ENCODE results near the gene TBXAS1. TPM values are rescaled to one million over a fixed set of nuclear protein-coding genes. Genes with fewer than 3 reads are reported as not detected.
"Not testable (repeated sequence)": the region's sequence is repeated elsewhere in the genome, so short reads cannot be mapped to it uniquely, and the experiment has no call there.

Gene TBXAS1
- total RNA-seq, 1 experiment from 2014 or later, result 16.8 TPM

DNA sequence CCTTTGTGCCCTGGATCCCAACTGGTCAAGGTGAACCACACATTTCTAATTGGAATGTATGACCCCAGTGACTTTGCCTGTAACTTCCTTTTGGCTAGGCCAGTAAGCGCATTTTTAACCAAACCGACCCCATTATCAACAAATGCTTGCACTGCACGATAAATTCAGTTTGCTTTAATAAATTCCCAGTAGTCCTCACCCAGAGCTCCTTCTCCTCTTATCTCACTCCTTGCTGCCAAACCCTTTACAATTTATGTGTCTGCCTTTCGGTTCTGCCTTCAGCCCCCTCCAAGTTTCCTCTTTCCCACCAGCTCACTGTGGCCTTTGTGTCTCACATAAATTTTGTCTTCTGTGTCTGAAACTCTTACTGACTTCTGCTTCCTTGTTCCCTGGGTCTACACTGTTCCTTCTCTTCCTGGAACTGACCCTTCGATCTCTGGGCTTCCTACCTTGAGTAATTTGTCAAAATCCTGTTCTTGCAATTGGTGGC, 59.0 kb downstream of the TBXAS1 start:
- DNase-seq (ENCODE audit: low spot score), result no peak

DNA sequence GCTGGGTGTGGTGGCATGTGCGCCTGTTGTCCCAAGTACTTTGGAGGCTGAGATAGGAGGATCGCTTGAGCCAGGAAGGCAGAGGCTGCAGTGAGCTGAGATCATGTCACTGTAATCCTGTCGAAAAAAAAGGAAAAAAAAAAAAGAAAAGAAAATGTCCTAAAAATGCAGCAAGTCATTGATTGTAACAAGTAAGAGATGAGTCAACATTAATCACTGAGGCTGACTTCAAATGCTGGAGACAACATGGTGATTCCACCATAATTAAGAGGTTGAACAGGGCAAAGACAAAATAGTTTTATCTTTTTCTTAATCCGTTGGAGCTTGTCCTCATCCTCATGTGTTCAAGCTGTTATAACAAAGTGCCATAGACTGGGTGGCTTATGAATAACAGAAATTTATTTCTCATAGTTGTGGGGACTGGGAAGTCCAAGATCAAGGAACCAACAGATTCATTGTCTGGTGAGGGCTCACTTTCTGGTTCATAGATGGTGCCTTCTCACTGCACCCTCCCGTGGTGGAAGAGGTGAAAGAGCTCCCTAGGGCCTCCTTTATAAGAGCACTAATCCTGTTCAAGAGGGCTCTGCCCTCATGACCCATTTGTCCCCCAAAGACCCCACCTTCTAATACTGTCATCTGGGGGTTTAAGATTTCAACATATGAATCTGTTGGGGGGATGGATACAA, 60.3 kb downstream of the TBXAS1 start:
- no peak for DNase-seq (ENCODE audit: low spot score)

DNA sequence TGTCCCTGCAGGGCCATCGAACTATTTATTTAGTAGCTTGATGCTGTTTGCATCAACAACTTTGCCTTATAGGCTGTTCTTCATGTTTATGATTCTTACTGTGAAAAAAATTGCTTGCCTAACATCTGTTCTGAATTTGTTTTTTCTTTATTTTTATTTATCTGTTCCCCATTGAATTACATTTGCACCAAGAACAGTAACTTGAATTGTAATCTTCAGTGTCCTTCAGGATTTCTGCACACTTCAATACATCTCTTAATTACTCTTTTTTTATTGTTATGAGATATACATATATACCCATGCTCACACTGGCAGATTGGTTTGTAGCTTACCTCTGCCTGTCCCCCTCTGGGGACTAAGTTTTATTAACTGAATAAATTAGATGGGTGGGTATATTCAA, 64.4 kb downstream of the TBXAS1 start:
- no peak for DNase-seq (ENCODE audit: low spot score)

DNA sequence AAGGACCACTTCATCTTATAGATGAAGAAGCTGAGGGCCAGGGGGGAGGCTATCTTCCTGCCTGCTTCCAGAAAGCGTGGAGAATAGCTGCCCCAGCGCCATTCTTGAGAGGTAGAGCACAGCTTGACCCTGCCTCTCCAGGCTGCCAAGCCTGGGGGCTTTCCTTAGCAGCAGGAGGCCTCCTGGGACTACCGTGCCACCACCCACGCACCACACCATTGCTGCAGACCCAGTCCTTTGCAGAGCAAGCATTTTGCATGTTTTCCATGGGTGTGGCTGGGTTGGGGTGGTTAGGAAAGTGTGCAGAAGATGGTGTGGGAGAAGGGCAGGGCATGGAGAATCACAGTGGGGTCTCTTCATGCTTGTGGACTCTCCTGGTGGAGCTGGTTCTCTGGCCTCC, 64.9 kb downstream of the TBXAS1 start:
- DNase-seq (ENCODE audit: low spot score), result no peak

DNA sequence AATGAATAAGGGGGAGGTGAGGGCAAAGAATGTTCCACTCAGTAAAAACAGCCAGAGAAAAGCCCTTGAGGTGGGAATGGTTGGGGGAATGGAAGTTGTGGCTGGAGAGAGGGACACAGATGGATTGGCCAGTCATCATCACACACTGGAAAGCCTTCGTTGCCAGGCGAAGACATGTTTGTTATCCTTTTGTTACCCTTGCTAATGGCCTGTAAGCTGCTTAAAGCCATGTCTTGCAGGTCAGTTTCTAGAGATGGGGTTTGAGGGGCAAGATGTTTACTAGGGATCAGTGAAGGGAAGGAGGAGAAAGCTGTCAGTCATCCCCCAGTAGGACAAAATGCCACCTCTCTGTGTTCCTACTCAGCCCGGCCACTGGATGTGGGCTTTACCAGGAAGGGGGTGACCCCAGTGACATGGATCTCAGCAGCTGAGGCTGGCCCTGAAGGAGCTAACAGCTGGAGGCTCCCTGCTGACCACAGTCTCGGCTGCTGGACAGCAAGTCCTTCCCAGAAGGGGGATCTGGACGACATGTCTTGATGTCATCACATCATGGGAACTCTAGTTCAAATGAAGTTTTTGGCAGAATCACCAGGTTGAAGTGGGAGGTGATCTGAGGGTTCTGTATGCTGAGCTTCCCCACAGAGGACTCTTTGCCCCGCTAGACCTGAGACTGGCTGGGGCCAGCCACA, 66.2 kb downstream of the TBXAS1 start:
- no peak for DNase-seq (ENCODE audit: low spot score)

DNA sequence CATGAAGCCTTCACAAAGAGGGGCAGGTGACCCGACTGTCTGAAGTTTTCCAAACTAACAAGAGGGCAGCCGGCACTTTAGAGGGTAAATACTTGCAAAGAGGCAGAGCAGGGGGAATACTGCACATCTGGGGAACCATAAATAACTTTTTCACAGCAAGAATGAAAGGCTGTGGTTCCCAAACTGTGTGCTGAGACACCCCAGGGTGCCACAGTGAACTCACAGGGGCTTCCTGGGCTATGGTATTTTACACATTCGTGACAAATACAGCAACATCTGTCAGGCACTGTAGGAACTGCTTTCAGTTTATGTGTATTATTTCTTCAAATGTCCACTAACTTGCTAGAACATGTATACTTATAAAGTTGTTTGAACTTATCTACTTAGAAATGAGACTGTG, 67.2 kb downstream of the TBXAS1 start:
- DNase-seq (ENCODE audit: low spot score), result no peak

DNA sequence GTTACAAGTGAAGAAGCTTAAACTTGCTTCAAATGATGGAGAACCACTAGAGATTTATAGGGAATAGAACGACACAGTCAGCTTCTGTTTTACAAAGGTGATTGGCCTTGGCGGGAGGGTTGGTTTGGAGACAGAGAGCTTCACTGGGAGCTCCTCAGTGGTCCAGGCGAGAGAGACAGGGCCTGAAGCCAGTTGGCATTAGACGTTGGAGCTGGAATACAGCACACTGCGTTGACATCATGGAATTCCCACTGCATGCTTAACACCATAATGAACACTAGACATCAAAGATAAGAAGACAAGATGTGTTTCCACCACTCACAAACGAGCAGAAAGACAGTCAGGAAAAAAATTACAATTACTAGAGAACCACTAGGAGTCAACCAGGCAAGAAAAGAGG, 67.8 kb downstream of the TBXAS1 start:
- no peak for DNase-seq (ENCODE audit: low spot score)

DNA sequence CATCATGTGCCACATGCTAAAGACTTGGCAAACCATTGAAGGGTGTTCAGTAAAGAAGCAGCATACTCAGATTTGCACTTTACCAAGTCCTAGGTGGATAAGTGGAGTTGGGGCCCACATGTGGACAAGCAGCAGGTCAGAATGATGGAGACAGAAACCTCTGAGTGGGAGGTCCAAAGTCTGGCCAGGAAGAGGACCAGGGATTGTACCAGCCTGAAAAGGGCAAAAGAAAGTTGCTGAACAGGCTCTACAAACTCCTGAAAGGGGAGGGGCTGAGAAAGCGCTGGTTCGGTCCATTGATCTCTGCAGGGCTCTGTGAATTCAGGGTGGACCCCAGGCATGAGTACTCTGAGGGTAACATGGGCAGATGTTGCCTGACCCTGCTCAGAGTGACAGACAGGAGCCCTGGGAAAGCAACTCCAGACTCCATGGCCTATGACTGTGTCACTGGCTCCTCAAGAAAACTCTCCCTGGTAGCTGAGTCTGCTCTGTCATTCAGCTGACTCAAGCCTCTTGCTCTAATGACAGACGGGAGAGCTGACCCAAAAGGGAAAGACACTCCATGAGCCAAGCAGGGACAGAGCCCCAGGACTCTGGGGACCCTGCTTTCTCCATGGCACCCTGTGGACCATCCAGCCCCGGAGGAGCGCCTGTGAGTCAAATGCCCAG, 68.5 kb downstream of the TBXAS1 start:
- DNase-seq (ENCODE audit: low spot score), result no peak

DNA sequence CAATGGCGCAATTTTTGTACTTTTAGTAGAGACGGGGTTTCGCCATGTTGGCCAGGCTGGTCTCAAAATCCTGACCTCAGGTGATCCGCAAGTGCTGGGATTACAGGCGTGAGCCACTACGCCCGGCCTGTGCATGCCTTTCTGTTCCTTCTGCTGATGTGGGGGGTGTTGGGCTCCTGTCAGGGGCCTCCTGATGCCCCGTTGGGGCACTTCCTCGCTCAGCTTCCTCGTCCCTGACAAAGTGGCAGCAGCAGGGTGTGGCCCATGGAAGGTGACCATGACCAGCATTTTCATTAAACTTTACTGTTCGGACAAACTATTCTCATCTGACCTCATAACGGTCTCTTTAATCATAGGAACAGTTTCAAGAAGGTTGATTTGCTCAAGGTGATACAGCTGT, 69.4 kb downstream of the TBXAS1 start:
- no peak for DNase-seq (ENCODE audit: low spot score)

DNA sequence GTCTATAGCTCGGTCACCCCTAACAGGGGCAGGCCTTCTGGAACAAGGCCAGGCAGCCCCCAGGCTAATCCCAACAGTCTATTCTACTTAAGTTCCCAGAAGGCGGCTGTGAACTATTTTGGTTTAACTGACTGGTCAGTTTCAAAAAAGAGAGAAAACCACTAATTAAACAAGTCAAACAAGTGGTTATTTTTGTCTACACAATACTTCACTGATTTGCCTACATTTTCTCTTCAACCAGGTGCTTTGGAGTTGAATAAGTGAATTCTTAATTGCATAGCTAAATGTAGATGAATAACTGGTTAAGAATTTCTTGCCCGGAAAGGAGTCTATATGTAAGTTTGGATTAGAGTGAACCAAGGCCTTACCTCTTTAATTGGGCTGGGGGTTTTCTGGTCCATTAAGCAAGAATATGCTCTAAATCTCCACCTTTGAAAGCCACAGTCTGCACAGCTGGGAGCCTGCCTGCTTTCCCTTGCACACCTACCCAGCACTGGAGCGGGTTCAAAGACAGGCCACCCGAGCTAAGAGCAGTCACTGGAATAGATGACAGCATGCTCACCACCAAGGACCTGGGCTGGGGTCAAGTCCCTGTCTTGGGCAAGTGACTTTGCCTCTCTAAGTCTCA, 70.4 kb downstream of the TBXAS1 start:
- DNase-seq (ENCODE audit: low spot score), result no peak

DNA sequence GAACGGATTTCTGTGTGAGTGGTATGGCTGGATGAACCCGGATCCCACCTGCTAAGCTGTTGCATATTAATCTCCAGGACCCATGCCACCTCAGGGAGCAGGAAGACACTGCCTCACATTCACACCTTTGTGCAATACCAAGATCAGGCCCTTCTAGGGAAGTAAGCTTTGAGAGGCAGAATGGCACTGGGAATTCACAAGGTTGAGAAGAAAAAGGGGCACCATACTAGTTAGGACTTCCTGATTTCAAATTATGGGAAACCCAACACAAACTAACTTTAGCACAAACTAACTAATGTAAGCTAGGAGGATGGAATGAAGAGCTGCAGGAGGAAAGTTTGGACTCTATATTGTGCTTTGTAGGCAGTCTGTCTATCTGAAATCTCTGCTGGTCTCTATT, 71.3 kb downstream of the TBXAS1 start:
- DNase-seq (ENCODE audit: low spot score), result no peak

DNA sequence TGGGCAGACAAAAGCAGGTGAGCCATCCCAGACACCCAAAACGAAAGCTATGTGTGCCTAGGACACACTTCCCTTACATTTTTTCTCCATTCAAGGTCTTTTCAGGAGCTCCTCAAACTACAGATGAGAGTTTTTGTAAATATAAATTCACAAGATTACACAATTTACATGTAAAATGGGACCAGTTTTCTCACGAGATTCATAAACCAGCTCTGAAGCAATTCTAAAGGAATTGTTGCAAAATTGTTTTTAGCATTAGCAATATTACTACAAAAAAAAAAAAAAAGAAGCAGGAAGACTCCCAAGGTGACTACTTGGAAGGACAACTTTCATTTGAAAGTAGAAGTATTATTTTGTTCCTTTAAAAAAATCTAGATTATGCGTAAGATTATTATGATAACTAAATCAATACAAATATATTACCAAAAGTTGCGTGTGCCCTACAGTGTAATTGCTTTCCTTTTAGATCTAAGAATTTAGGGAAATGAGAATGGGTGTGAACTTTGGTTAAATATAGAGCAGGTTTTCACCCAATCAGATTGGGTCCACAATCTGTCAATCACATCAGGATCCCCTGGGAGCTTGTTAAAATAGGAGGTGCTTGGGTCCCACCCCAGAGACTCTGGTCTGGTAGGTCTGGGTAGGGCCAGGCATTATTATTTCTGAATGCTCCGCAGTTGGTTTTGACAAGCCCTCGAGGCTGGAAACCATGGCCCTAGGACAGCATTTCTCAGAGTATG, 72.2 kb downstream of the TBXAS1 start:
- no peak for DNase-seq (ENCODE audit: low spot score)

DNA sequence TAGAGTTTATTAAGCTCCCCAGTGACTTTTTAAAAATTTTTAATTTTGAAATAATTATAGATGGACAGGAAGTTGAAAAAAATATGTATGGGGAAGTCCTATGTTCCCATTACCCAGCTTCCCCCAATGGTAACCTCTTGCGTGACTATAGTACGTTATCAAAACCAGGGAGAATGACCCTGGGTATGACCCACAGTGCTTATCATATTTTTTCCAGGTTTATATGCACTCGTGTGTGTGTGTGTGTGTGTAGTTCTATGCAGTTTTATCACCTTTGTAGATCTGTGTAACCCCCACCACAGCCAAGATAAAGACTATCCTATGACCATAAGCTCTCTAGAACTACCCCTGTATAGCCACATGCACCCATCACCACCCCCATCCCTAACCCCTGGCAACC, 72.8 kb downstream of the TBXAS1 start:
- no peak for DNase-seq (ENCODE audit: low spot score)

DNA sequence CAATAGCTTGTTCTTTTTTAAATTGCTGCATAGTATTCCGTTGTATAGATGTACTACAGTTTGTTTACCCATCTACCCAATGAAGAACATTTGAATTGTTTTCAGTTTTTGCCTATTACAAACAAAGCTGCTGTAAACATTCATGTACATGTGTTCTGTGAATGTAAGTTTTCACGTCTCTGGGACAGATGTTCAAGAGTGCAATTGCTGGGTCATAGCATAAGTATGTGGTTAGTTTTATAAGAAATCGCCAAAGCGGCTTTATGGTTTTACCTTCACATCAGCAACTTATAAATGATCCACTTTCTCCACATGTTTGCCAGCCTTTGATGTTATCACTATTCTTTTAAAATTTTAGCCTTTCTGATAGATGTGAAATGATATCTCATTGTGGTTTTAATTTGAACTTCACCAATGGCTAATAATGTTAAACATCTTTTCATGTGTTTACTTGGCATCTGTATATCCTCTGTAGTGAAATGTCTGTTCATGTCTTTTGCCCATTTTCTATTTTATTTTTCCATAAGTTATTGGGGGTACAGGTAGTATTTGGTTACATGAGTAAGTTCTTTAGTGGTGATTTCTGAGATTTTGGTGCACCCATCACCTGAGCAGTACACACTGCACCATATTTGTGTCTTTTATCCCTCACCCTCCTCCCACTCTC, 73.5 kb downstream of the TBXAS1 start:
- DNase-seq (ENCODE audit: low spot score), result no peak

DNA sequence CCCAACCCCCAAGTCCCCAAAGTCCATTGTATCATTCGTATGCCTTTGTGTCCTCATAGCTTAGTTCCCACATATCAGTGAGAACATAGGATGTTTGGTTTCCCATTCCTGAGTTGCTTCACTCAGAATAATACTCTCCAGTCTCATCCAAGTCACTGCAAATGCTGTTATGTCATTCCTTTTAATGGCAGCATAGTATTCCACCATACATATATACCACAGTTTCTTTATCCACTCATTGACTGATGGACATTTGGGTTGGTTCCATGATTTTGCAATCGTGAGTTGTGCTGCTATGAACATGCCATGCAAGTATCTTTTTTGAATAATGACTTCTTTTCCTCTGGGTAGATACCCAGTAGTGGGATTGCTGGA, 74.0 kb downstream of the TBXAS1 start:
- not testable (repeated sequence) for DNase-seq (ENCODE audit: low spot score)

DNA sequence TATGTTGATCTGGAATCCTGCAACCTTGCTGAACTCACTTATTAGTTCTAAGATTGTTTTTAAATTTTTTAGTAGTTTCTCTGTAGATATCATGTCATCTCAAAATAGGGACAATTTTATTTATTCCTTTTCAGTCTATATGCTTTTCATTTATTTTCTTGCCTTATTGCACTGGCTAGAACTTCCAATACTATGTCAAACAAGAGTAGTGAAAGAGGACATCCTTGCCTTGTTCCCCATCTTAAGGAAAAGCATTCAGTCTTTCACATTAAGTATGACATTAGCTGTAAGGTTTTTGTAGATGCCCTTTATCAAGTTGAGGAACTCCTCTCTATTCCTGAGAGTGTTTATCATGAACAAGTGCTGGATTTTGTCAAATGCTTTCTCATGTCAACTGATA, 77.8 kb downstream of the TBXAS1 start:
- DNase-seq (ENCODE audit: low spot score), result no peak

DNA sequence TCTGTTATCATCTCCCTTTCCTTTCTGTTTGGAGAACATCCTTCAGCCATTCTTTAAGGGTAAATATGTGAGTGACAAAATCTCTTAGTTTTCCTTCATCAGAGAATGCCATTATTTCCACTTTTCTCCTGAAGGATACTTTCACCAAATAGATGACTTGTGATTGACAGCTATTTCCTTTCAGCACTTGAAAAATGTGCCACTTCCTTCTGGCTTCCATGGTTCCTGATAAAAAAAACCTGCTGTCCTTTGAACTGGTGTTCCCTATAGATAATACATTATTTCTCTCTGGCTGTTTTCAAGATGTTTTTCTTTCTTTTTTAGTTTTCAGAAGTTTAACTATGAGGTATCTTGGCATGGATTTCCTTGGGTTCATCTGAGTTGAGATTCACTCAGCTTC, 79.7 kb downstream of the TBXAS1 start:
- DNase-seq (ENCODE audit: low spot score), result no peak

DNA sequence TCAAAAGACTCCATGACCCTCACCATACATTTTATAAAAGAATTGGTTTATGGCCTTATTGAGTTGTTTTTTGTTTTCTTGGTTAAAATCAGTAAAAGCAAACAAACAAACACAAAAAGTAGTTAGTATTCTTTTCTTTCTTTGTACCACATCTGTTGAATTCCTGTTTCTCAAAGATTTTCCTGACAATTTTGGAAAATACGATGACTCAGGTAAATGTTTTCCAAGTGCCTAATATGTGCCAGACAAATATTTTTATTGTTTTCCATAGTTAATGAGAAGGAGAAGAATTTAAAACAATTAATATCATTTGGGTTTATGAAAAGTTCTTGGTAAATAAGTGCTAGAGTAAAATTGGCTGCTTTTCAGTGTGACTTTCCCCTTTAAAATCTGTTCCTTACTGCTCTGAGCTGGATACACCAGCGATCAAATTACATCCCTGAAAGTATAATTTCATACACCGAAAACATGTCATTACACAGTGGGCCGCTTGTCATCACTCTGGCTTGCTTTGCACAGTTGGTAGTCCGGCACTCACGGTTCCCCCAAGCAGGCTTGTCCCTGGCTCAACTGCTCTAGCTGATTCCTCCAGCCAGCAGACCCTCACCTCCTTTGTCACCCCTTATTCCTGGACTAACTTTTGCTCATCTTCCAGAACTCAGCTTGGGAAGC, 80.5 kb downstream of the TBXAS1 start:
- no peak for DNase-seq (ENCODE audit: low spot score)

DNA sequence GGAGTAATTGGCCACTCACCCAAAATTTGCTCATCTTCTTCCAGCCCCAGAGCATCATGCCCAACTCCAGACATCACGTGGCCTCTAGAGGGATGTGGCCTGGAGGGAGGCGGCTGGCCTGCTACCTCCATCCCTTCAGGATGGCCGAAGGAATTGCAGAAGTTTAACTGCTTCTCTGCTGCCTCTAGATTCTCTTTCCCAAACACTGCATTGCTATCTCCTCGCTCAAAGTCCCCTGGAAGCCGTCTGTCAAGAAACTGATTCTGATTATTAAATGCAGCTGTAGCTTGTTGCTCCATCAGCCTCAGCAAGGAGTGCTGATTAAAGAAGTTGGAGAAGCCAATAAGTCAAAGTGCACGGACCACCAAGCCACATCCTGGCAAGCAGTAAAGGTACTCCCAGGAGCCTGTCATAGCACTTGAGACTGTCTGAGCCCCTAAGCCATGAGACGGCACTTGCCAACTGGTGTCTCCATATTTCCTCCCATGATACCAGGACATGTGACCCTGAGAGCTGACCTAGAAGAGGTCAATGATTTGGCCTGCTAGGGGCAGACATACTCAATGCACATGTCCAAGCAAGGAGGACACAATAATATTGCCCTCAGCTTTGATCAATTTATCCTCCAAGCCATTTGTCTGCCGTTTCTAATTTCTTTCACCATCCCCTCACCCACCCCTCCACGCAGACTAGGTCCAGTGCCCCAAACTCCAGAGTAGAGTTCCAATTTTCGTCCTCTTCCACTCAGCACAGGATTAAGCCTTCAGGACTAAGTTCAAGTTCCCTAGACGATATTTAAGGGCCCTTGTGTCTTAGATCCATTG, 84.2 kb downstream of the TBXAS1 start:
- DNase-seq (ENCODE audit: low spot score), result no peak

DNA sequence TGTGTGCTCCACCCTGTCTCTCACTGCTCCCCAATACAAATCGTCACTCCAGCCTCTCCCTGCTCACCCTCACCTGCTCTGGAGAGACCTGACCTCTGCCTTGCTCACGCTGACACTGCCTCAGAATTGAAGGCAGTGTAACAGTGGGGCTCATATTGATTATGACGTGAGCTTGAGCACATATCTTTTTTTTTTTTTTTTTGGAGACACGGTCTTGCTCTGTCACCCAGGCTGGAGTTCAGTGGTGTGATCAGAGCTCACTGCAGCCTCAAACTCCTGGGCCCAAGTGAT, 84.7 kb downstream of the TBXAS1 start:
- no peak for DNase-seq (ENCODE audit: low spot score)

All from H4 (cell line).